Measurements from ENCODE around the gene LMX1A. TPM values are rescaled to one million over a fixed set of nuclear protein-coding genes. Genes with fewer than 3 reads are reported as not detected.

Gene LMX1A
- total and polyA plus RNA-seq, 9 of the 15 experiments (the other 6 are each of a cell fraction or from before 2014, with no cell fraction given): not detected

- BruUV-seq (replicated peaks): no TSS peak
- WGBS (ENCODE audit: insufficient coverage, low coverage, missing lambda C conversion rate): under 1% methylated on average over 5 of the region's 5 CpGs
- H3K4me3 ChIP-seq: no peak overlapping the region
- no peaks in the 10 kb centered on the region for H3K9me1 ChIP-seq (ENCODE audit: control insufficient read depth, insufficient read depth, low read length)
- FAIRE-seq (no peak), DNase-seq (ENCODE audit: extremely low read depth in 1 of 4, low spot score in 3 of 4) (no peak), ATAC-seq (no peak)
- no peaks in the 10 kb centered on the region for H3K36me3 ChIP-seq (ENCODE audit: control insufficient read depth, insufficient read depth, low read length)
- H4K20me1 ChIP-seq (replicated peaks; ENCODE audit: control insufficient read depth, insufficient read depth, low read length): no peaks in the 10 kb centered on the region
- H3K9ac ChIP-seq (ENCODE audit: insufficient read depth in 1 of 2, low read depth in 2 of 2, low read length in 2 of 2): no peak overlapping the region
- ChIA-PET POLR2A (interaction anchor here (1.3 kb wide), 1 partner anchor 10 kb away, joined by 4 read pairs; no protein-coding TSS in a partner anchor), CTCF (ENCODE audit: low intra/inter-chr PET ratio) (no interaction called here)
- no peaks in the 10 kb centered on the region for H3K79me2 ChIP-seq (ENCODE audit: control insufficient read depth, insufficient read depth, low read length)
- no peaks in the 10 kb centered on the region for H3K27me3 ChIP-seq (ENCODE audit: control insufficient read depth in 2 of 2, insufficient read depth in 2 of 2, low read length in 2 of 2)
- H3K27ac ChIP-seq (ENCODE audit: extremely low read depth, low read depth, low read length): no peak overlapping the region
- no peak overlapping the region for H3K4me2 ChIP-seq (ENCODE audit: insufficient read depth, low read length)
- H3K4me1 ChIP-seq (replicated peaks in 1 of 2; ENCODE audit: control insufficient read depth in 2 of 2, insufficient read depth in 2 of 2, low read length in 2 of 2): no peaks in the 10 kb centered on the region
- intact Hi-C loops (cut with micrococcal nuclease) (no loop called here), in situ Hi-C loops (cut with MboI) (no loop called here)
- H3K9me3 ChIP-seq (replicated peaks; ENCODE audit: control insufficient read depth, insufficient read depth, low read depth, low read length): no peaks in the 10 kb centered on the region
- no peak overlapping the region for H2AFZ ChIP-seq (ENCODE audit: low read depth, low read length)
- TF ChIP-seq GABPB1 (CRISPR knock-in tag; IDR thresholded peaks at IDR 0.05) (no peak), ZBTB33 (CRISPR knock-in tag; IDR thresholded peaks at IDR 0.05) (no peak), CEBPZ (IDR thresholded peaks at IDR 0.05; ENCODE audit: borderline replicate concordance, low read depth, low read length) (no peak), FOXP1 (CRISPR knock-in tag; IDR thresholded peaks at IDR 0.05) (no peak), BRD9 (IDR thresholded peaks at IDR 0.05; ENCODE audit: low read depth, partially characterized antibody) (no peak), HDAC2 (IDR thresholded peaks at IDR 0.05) (no peak), ZNF586 (CRISPR knock-in tag; conservative IDR thresholded peaks at IDR 0.05) (no peak), IRF1 (CRISPR knock-in tag; IDR thresholded peaks at IDR 0.05; ENCODE audit: borderline replicate concordance) (no peak), ZNF384 (IDR thresholded peaks at IDR 0.05; ENCODE audit: low read depth, low read length) (no peak), ZNF639 (CRISPR knock-in tag; conservative IDR thresholded peaks at IDR 0.05 in 1 of 2, IDR thresholded peaks at IDR 0.05 in 1 of 2) (no peak), NRF1 (conservative IDR thresholded peaks at IDR 0.05 in 1 of 2, IDR thresholded peaks at IDR 0.05 in 1 of 2) (no peak), RBM39 (optimal IDR thresholded peaks at IDR 0.05; ENCODE audit: low read depth, low read length) (no peak)
Measured at GRCh38 chr1:165222580-165222979, 133.9 kb downstream of the LMX1A start.
